LoVo (cell line): Measurements from ENCODE around the gene SSR3.

ENCODE experiments used
- DNase-seq: peaks from one replicate; pipeline ENCODE4 v3.0.0-alpha.2; 2016; ENCODE audit warnings: low spot score

SSR3 gene

DNA sequence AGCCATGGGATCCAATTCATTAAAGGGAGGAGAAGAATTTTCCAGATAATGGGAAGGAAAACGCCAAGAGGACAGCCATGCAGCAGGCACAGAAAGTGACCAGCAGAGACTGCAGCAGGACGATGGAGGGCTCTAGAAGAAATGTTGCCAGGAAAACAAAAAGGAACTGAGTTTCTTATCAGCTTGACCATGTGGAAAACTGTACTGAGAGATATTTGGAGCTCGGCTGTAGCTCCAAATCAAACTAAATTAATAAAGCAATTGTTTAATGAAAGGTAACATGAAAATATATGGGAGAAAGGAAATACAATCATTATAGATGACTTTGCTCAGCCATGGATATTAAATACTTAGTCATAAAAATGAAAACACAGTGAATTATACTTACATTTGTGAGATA, 63.7 kb downstream of the SSR3 start:
- no peak for DNase-seq
